8988T (cell line): Measurements from ENCODE around the gene DPH2.

Source experiments
- DNase-seq: peaks from one replicate; pipeline ENCODE4 v3.0.0; 2011

DPH2 gene

GRCh38 chr1:44008259-44008658 lies 38.4 kb downstream of the DPH2 start:
- no peak for DNase-seq

- DNase-seq, result no peak
Measured at GRCh38 chr1:44010935-44011471, 41.2 kb downstream of the DPH2 start.

GRCh38 chr1:44012404-44012803 lies 42.6 kb downstream of the DPH2 start:
- no peak for DNase-seq

- DNase-seq, result no peak
Measured at GRCh38 chr1:44012941-44013609, 43.3 kb downstream of the DPH2 start.

GRCh38 chr1:44013949-44014348 lies 44.1 kb downstream of the DPH2 start:
- no peak for DNase-seq

- DNase-seq, result no peak
Measured at GRCh38 chr1:44014365-44015104, 44.7 kb downstream of the DPH2 start.

GRCh38 chr1:44015206-44015605 lies 45.4 kb downstream of the DPH2 start:
- no peak for DNase-seq

GRCh38 chr1:44016041-44016889 lies 46.5 kb downstream of the DPH2 start:
- DNase-seq, result no peak

GRCh38 chr1:44016890-44017400 lies 47.1 kb downstream of the DPH2 start:
- DNase-seq, result no peak

- no peak for DNase-seq
Measured at GRCh38 chr1:44019466-44019948, 49.7 kb downstream of the DPH2 start.

- DNase-seq, result no peak
Measured at GRCh38 chr1:44020464-44020863, 50.7 kb downstream of the DPH2 start.

GRCh38 chr1:44021156-44021555 lies 51.3 kb downstream of the DPH2 start:
- DNase-seq, result no peak

- DNase-seq, result no peak
Measured at GRCh38 chr1:44021581-44022321, 51.9 kb downstream of the DPH2 start.
